Posterior cingulate gyrus (tissue), 11 donors: Measurements from ENCODE around the gene FILIP1.

Experiments
- DNase-seq, 10 donors: peaks; one replicate each; pipeline versions ENCODE4 v3.0.0 to v3.0.0-alpha.2; 2020 to 2021; ENCODE audit warnings: mixed read lengths in 3 of 10
- intact Hi-C: fragments of 100-400 bp; cut with DNase I; formaldehyde crosslinking; loops from one replicate; pipeline ENCODE4 v1.15.1; 2023

The FILIP1 gene

GRCh38 chr6:75494290-75494689 is 690 bp upstream of the FILIP1 start:
- intact Hi-C loops: no loop called here
- no peak for DNase-seq

- DNase-seq: no peak
- intact Hi-C loops: no loop called here
Measured at GRCh38 chr6:75492386-75493153, 1.0 kb downstream of the FILIP1 start.

GRCh38 chr6:75491291-75491690 is 2.3 kb downstream of the FILIP1 start:
- intact Hi-C loops: no loop called here
- no peak for DNase-seq

- DNase-seq: no peak
- intact Hi-C loops: no loop called here
Measured at GRCh38 chr6:75490706-75491105, 2.9 kb downstream of the FILIP1 start.

GRCh38 chr6:75489025-75489424 is 4.6 kb downstream of the FILIP1 start:
- intact Hi-C loops: no loop called here
- DNase-seq: no peak

GRCh38 chr6:75488033-75488432 is 5.6 kb downstream of the FILIP1 start:
- intact Hi-C loops: no loop called here

GRCh38 chr6:75486850-75487518 is 6.6 kb downstream of the FILIP1 start:
- no peak for DNase-seq
- intact Hi-C loops: no loop called here

More at GRCh38 chr6:75488033-75488432, 5.6 kb downstream of the FILIP1 start:
- DNase-seq: no peak

GRCh38 chr6:75484535-75484934 is 9.1 kb downstream of the FILIP1 start:
- intact Hi-C loops: no loop called here
- DNase-seq: no peak

- intact Hi-C loops: no loop called here
- DNase-seq: no peak
Measured at GRCh38 chr6:75483136-75483952, 10.3 kb downstream of the FILIP1 start.

GRCh38 chr6:75481936-75482593 is 11.5 kb downstream of the FILIP1 start:
- intact Hi-C loops: no loop called here
- DNase-seq: no peak

GRCh38 chr6:75481394-75481793 is 12.2 kb downstream of the FILIP1 start:
- intact Hi-C loops: no loop called here

GRCh38 chr6:75480425-75480824 is 13.2 kb downstream of the FILIP1 start:
- DNase-seq: no peak
- intact Hi-C loops: no loop called here

More at GRCh38 chr6:75481394-75481793, 12.2 kb downstream of the FILIP1 start:
- no peak for DNase-seq

GRCh38 chr6:75479712-75480111 is 13.9 kb downstream of the FILIP1 start:
- no peak for DNase-seq
- intact Hi-C loops: no loop called here

- intact Hi-C loops: no loop called here
- DNase-seq: no peak
Measured at GRCh38 chr6:75478929-75479328, 14.7 kb downstream of the FILIP1 start.

GRCh38 chr6:75472885-75473284 is 20.7 kb downstream of the FILIP1 start:
- DNase-seq: no peak
- intact Hi-C loops: no loop called here

GRCh38 chr6:75467966-75468365 is 25.6 kb downstream of the FILIP1 start:
- intact Hi-C loops: no loop called here
- DNase-seq: no peak

- no peak for DNase-seq
- intact Hi-C loops: no loop called here
Measured at GRCh38 chr6:75467284-75467683, 26.3 kb downstream of the FILIP1 start.

- intact Hi-C loops: no loop called here
- no peak for DNase-seq
Measured at GRCh38 chr6:75466636-75467035, 27.0 kb downstream of the FILIP1 start.

GRCh38 chr6:75463908-75464307 is 29.7 kb downstream of the FILIP1 start:
- DNase-seq: no peak
- intact Hi-C loops: no loop called here

GRCh38 chr6:75463061-75463460 is 30.5 kb downstream of the FILIP1 start:
- DNase-seq: no peak
- intact Hi-C loops: no loop called here

- intact Hi-C loops: no loop called here
- DNase-seq: no peak
Measured at GRCh38 chr6:75460681-75461080, 32.9 kb downstream of the FILIP1 start.
